Liver (tissue), 9 donors: ENCODE results near the gene CSTA. TPM values are rescaled to one million over a fixed set of nuclear protein-coding genes. Genes with fewer than 3 reads are reported as not detected.

Source experiments
- DNase-seq: peaks from one replicate; pipeline ENCODE4 v3.0.0-alpha.2; 2017; ENCODE audit warnings: low spot score
- H3K27ac ChIP-seq, 2 donors: one replicate each; pipeline ENCODE4 v1.7.0; 2013; ENCODE audit warnings: inconsistent platforms in 2 of 2, low read length in 2 of 2, control low read depth in 1 of 2, low read depth in 1 of 2, mild to moderate bottlenecking in 1 of 2
- H3K27me3 ChIP-seq, 4 donors: one replicate each; pipeline versions ENCODE4 v1.6.1 to v1.7.0; 2013; ENCODE audit warnings: low read length in 3 of 4, inconsistent platforms in 1 of 4, mild to moderate bottlenecking in 1 of 4, moderate library complexity in 1 of 4; ENCODE audit not compliant: control insufficient read depth in 4 of 4, insufficient read depth in 4 of 4
- H3K36me3 ChIP-seq, 4 donors: one replicate each; pipeline versions ENCODE4 v1.6.1 to v1.7.0; 2013; ENCODE audit warnings: low read length in 3 of 4, mild to moderate bottlenecking in 3 of 4, low read depth in 1 of 4, moderate library complexity in 1 of 4; ENCODE audit not compliant: control insufficient read depth in 4 of 4, insufficient read depth in 3 of 4
- H3K4me1 ChIP-seq, 4 donors: one replicate each; pipeline versions ENCODE4 v1.6.1 to v1.7.0; 2013; ENCODE audit warnings: low read length in 3 of 4, mild to moderate bottlenecking in 3 of 4, moderate library complexity in 1 of 4; ENCODE audit not compliant: control insufficient read depth in 4 of 4, insufficient read depth in 4 of 4
- H3K4me3 ChIP-seq, 3 donors: one replicate each; pipeline versions ENCODE4 v1.6.1 to v1.7.0; 2013; ENCODE audit warnings: low read length in 3 of 3, control low read depth in 1 of 3, low read depth in 1 of 3, mild to moderate bottlenecking in 1 of 3
- H3K9ac ChIP-seq, 2 donors: one replicate each; pipeline ENCODE4 v1.7.0; 2013; ENCODE audit warnings: low read length in 2 of 2, mild to moderate bottlenecking in 2 of 2, moderate library complexity in 2 of 2, control low read depth in 1 of 2, low read depth in 1 of 2
- H3K9me3 ChIP-seq, 4 donors: one replicate each; pipeline versions ENCODE4 v1.6.1 to v1.7.0; 2013; ENCODE audit warnings: low read length in 3 of 4; ENCODE audit not compliant: control insufficient read depth in 4 of 4
- ATF3 ChIP-seq: IDR thresholded peaks from 2 replicates; pipeline ENCODE4 v1.6.1; 2016; ENCODE audit warnings: antibody characterized with exemption
- CTCF ChIP-seq: fragments of 150-350 bp; IDR thresholded peaks from 2 replicates; pipeline ENCODE4 v1.5.1; 2017; ENCODE audit warnings: improper control_type of control experiment, low read depth, low read length; ENCODE audit not compliant: missing input control
- EGR1 ChIP-seq, 2 donors: IDR thresholded peaks; 2 replicates each; pipeline ENCODE4 v1.6.1; 2016 to 2018; ENCODE audit warnings: antibody characterized with exemption in 2 of 2, low read depth in 2 of 2
- FOXA1 ChIP-seq: IDR thresholded peaks from 2 replicates; pipeline ENCODE4 v1.6.1; 2016; ENCODE audit warnings: antibody characterized with exemption
- FOXA2 ChIP-seq: IDR thresholded peaks from 2 replicates; pipeline ENCODE4 v1.6.1; 2016; ENCODE audit warnings: antibody characterized with exemption
- GABPA ChIP-seq, 2 donors: IDR thresholded peaks in 1 of 2; conservative IDR thresholded peaks in 1 of 2; 2 replicates each; pipeline ENCODE4 v1.6.1; 2016; ENCODE audit warnings: antibody characterized with exemption in 2 of 2, mild to moderate bottlenecking in 1 of 2, moderate library complexity in 1 of 2
- HNF4A ChIP-seq, 2 donors: conservative IDR thresholded peaks; 2 replicates each; pipeline ENCODE4 v1.6.1; 2016; ENCODE audit warnings: antibody characterized with exemption in 2 of 2, mild to moderate bottlenecking in 2 of 2
- HNF4G ChIP-seq: IDR thresholded peaks from 2 replicates; pipeline ENCODE4 v1.6.1; 2016; ENCODE audit warnings: antibody characterized with exemption
- JUND ChIP-seq, 2 donors: IDR thresholded peaks; 2 replicates each; pipeline ENCODE4 v1.6.1; 2016; ENCODE audit warnings: antibody characterized with exemption in 2 of 2
- NR2F2 ChIP-seq: IDR thresholded peaks from 2 replicates; pipeline ENCODE4 v1.6.1; 2016; ENCODE audit warnings: antibody characterized with exemption
- RAD21 ChIP-seq, 2 donors: IDR thresholded peaks; 2 replicates each; pipeline ENCODE4 v1.6.1; 2016; ENCODE audit warnings: antibody characterized with exemption in 2 of 2, mild to moderate bottlenecking in 2 of 2
- RXRA ChIP-seq, 2 donors: IDR thresholded peaks; 2 replicates each; pipeline ENCODE4 v1.6.1; 2017 to 2018; ENCODE audit warnings: antibody characterized with exemption in 2 of 2, mild to moderate bottlenecking in 1 of 2
- SP1 ChIP-seq: IDR thresholded peaks from 2 replicates; pipeline ENCODE4 v1.6.1; 2018; ENCODE audit warnings: antibody characterized with exemption, mild to moderate bottlenecking
- TAF1 ChIP-seq: conservative IDR thresholded peaks from 2 replicates; pipeline ENCODE4 v1.6.1; 2016; ENCODE audit warnings: antibody characterized with exemption, mild to moderate bottlenecking
- YY1 ChIP-seq: IDR thresholded peaks from 2 replicates; pipeline ENCODE4 v1.6.1; 2016; ENCODE audit warnings: antibody characterized with exemption, mild to moderate bottlenecking
- ZBTB33 ChIP-seq: IDR thresholded peaks from 2 replicates; pipeline ENCODE4 v1.6.1; 2016; ENCODE audit warnings: antibody characterized with exemption
- WGBS: extraction: QIAGEN DNeasy Blood & Tissue Kit; methylation state at CpG from one replicate; pipeline ENCODE4 v1.1.7; 2013; 5-methylcytosine and 5-hydroxymethylcytosine counted together
- polyA plus RNA-seq, 2 donors: library from polyadenylated mRNA; stranded (reverse) in 1 of 2; unstranded in 1 of 2; fragments of 200-250 nt in 1 of 2; fragments of >200 nt in 1 of 2; fragmentation: Nextera tagmentation in 1 of 2; extraction: Ambion mirVana in 1 of 2; gene quantifications; one replicate each; pipeline versions ENCODE4 v1.2.1 to v1.2.3, GENCODE V29; 2013 to 2015
- total RNA-seq, 2 donors: library from RNA; depleted of rRNA; stranded (reverse); fragments of >200 nt; gene quantifications; one replicate each; pipeline ENCODE4 v1.2.3, GENCODE V29; 2014
- donor health status: healthy.
- donor health status: healthy.
- donor health status: healthy.
- donor health status: healthy.
- donor health status: healthy.

The CSTA gene
- total RNA-seq (1 to 10 TPM; 1.5 to 6.6 TPM), polyA plus RNA-seq (1 to 10 TPM; 3.2 to 4.7 TPM)

GRCh38 chr3:122324871-122325323 is at the start of gene CSTA:
CSTA (plus strand) TSS chr3:122325248; CDS start chr3:122325293, 45 bp downstream.
- Histone ChIP-seq H3K27ac (no peak within 1 kb of the TSS), H3K9ac (no peak within 1 kb of the TSS)
- DNase-seq = no peak

GRCh38 chr3:122281891-122282290 is 43.2 kb upstream of the CSTA start:
- TF ChIP-seq CTCF (no peak), TAF1 (no peak)
- no peak for DNase-seq
- H3K36me3 ChIP-seq = no peaks in the 10 kb centered on the region
- no peaks in the 10 kb centered on the region for H3K27me3 ChIP-seq
- H3K4me3 ChIP-seq = no peak overlapping the region
- whole genome bisulfite sequencing = 83% methylated on average over 3 of the region's 3 CpGs
- no peaks in the 10 kb centered on the region for H3K9me3 ChIP-seq
- no peaks in the 10 kb centered on the region for H3K4me1 ChIP-seq
- no peak overlapping the region for H3K9ac ChIP-seq
- H3K27ac ChIP-seq = no peak overlapping the region

More at GRCh38 chr3:122324871-122325323, at the start of gene CSTA:
- TF ChIP-seq HNF4A (conservative IDR thresholded peaks at IDR 0.05) = no peak
- peak; percentile 59 for TF ChIP-seq ATF3
- 54% methylated on average over 6 of the region's 6 CpGs for WGBS
- no peaks in the 10 kb centered on the region for H3K36me3 ChIP-seq
- H3K27me3 ChIP-seq = no peaks in the 10 kb centered on the region
- peaks cover 0 to 3% (median 0%) of the 10 kb centered on the region in 4 donors for H3K9me3 ChIP-seq
- H3K4me1 ChIP-seq = no peaks in the 10 kb centered on the region
- H3K4me3 ChIP-seq = peak within 1 kb of the TSS in 1 of 3 donors; percentile 3

- 88% methylated on average over 22 of the region's 22 CpGs for WGBS
- no peaks in the 10 kb centered on the region for H3K9me3 ChIP-seq
Measured at GRCh38 chr3:122283796-122284445, 41.1 kb upstream of the CSTA start.

More at GRCh38 chr3:122283796-122284445, 41.1 kb upstream of the CSTA start:
- H3K36me3 ChIP-seq = no peaks in the 10 kb centered on the region
- no peak overlapping the region for H3K4me3 ChIP-seq
- H3K9ac ChIP-seq = no peak overlapping the region
- TF ChIP-seq NR2F2 (no peak), SP1 (no peak), TAF1 (no peak), CTCF (no peak), RXRA (IDR thresholded peaks at IDR 0.05) (no peak), GABPA (IDR thresholded peaks at IDR 0.05 in 1 of 2, conservative IDR thresholded peaks at IDR 0.05 in 1 of 2) (no peak), RAD21 (IDR thresholded peaks at IDR 0.05) (no peak), HNF4A (conservative IDR thresholded peaks at IDR 0.05) (no peak), HNF4G (no peak), FOXA1 (no peak), FOXA2 (no peak), JUND (IDR thresholded peaks at IDR 0.05) (no peak), ZBTB33 (no peak), YY1 (no peak), EGR1 (IDR thresholded peaks at IDR 0.05; ENCODE audit: low read depth in 2 of 2) (no peak)
- no peak overlapping the region for H3K27ac ChIP-seq
- no peaks in the 10 kb centered on the region for H3K4me1 ChIP-seq
- no peaks in the 10 kb centered on the region for H3K27me3 ChIP-seq
- DNase-seq = no peak
